ENCODE data around the gene STK24.

The STK24 gene

GRCh38 chr13:98479496-98480003 is 97.4 kb downstream of the STK24 start:
- ATAC-seq = no peak
- no peak for TF ChIP-seq OSR1 (CRISPR knock-in tag; IDR thresholded peaks at IDR 0.05)
- TF ChIP-seq ZNF565 (CRISPR knock-in tag; conservative IDR thresholded peaks at IDR 0.05; ENCODE audit: low read depth) = no peak
- TF ChIP-seq CSDC2 (CRISPR knock-in tag; IDR thresholded peaks at IDR 0.05) = no peak
- TF ChIP-seq ZFP30 (CRISPR knock-in tag; IDR thresholded peaks at IDR 0.05) = no peak
- no peak for TF ChIP-seq PATZ1 (CRISPR knock-in tag; IDR thresholded peaks at IDR 0.05; ENCODE audit: borderline replicate concordance)
- no peak for TF ChIP-seq TSHZ2 (CRISPR knock-in tag; IDR thresholded peaks at IDR 0.05)
- TF ChIP-seq POU6F1 (CRISPR knock-in tag; IDR thresholded peaks at IDR 0.05; ENCODE audit: borderline replicate concordance, low read depth) = no peak
- no peak for TF ChIP-seq CSRNP3 (CRISPR knock-in tag; IDR thresholded peaks at IDR 0.05)
- TF ChIP-seq BACH2 (CRISPR knock-in tag; IDR thresholded peaks at IDR 0.05; ENCODE audit: borderline replicate concordance) = no peak
- TF ChIP-seq ESRRG (CRISPR knock-in tag; IDR thresholded peaks at IDR 0.05) = no peak

GRCh38 chr13:98478189-98479129 is 98.4 kb downstream of the STK24 start:
- no peak for ATAC-seq
- TF ChIP-seq ISL1 (CRISPR knock-in tag; IDR thresholded peaks at IDR 0.05) (no peak), GLIS3 (CRISPR knock-in tag; IDR thresholded peaks at IDR 0.05) (no peak), POU6F1 (CRISPR knock-in tag; IDR thresholded peaks at IDR 0.05; ENCODE audit: borderline replicate concordance, low read depth) (no peak), ZNF70 (CRISPR knock-in tag; IDR thresholded peaks at IDR 0.05) (no peak; the same call in 1 of the 2 replicates), ARNTL (CRISPR knock-in tag; IDR thresholded peaks at IDR 0.05; ENCODE audit: borderline replicate concordance, low read depth) (no peak), TCF4 (CRISPR knock-in tag; IDR thresholded peaks at IDR 0.05; ENCODE audit: borderline replicate concordance) (no peak), SNAI2 (CRISPR knock-in tag; IDR thresholded peaks at IDR 0.05) (no peak), RARB (CRISPR knock-in tag; IDR thresholded peaks at IDR 0.05) (no peak), CREB5 (CRISPR knock-in tag; IDR thresholded peaks at IDR 0.05; ENCODE audit: low read depth) (no peak), CSRNP3 (CRISPR knock-in tag; IDR thresholded peaks at IDR 0.05) (no peak), OSR1 (CRISPR knock-in tag; IDR thresholded peaks at IDR 0.05) (no peak), TSHZ2 (CRISPR knock-in tag; IDR thresholded peaks at IDR 0.05) (no peak), ZC3H10 (CRISPR knock-in tag; IDR thresholded peaks at IDR 0.05) (no peak), ZNF565 (CRISPR knock-in tag; conservative IDR thresholded peaks at IDR 0.05; ENCODE audit: low read depth) (no peak)
